ENCODE data around the gene AK9. TPM values are rescaled to one million over a fixed set of nuclear protein-coding genes. Genes with fewer than 3 reads are reported as not detected.

AK9 gene
- total and polyA plus RNA-seq, 2 of the 4 experiments (the other 2 are of a cell fraction), result 1.7 to 1.8 TPM

GRCh38 chr6:109471105-109471810 is 219.7 kb downstream of the AK9 start:
- POLR2A ChIA-PET (ENCODE audit: unreplicated experiment), result no interaction called here
- Histone ChIP-seq H2AK5ac (ENCODE audit: low read depth, low read length) (no peak overlapping the region), H3K9me3 (ENCODE audit: control insufficient read depth, insufficient read depth, low read length) (no peaks in the 10 kb centered on the region), H3K27me3 (ENCODE audit: control insufficient read depth, insufficient read depth, low read length) (no peaks in the 10 kb centered on the region), H3K79me1 (ENCODE audit: low read depth in 1 of 2, low read length in 2 of 2) (peaks cover 19 to 36% of the 10 kb centered on the region in 2 experiments), H3K4ac (ENCODE audit: low read depth, low read length) (no peak overlapping the region), H2AFZ (replicated peaks; ENCODE audit: low read length, poor library complexity) (no peak overlapping the region), H2BK5ac (ENCODE audit: low read depth, low read length, poor library complexity, severe bottlenecking) (no peak overlapping the region), H4K20me1 (ENCODE audit: insufficient read depth, low read length) (no peaks in the 10 kb centered on the region; the same call in 1 of the 2 replicates), H3K18ac (ENCODE audit: low read depth, low read length) (no peak overlapping the region), H3K4me3 (ENCODE audit: insufficient read depth, low read depth, low read length) (no peak overlapping the region), H4K5ac (ENCODE audit: low read depth, low read length) (no peak overlapping the region), H3K4me2 (ENCODE audit: low read depth, low read length) (no peak overlapping the region), H4K91ac (ENCODE audit: insufficient read depth, low read depth, low read length) (no peak overlapping the region), H3K14ac (replicated peaks; ENCODE audit: low read depth, low read length) (no peak overlapping the region), H3K23ac (ENCODE audit: low read depth, low read length) (no peak overlapping the region), H2BK20ac (ENCODE audit: low read depth, low read length) (no peak overlapping the region), H3K27ac (ENCODE audit: insufficient read depth, low read length) (no peak overlapping the region), H3K36me3 (ENCODE audit: control insufficient read depth, insufficient read depth, low read length) (peaks cover 45% of the 10 kb centered on the region), H2AK9ac (replicated peaks; ENCODE audit: low read depth, low read length, poor library complexity) (no peak overlapping the region), H2BK15ac (ENCODE audit: low read depth, low read length) (no peak overlapping the region), H4K8ac (ENCODE audit: low read depth in 2 of 2, low read length in 2 of 2) (no peak overlapping the region), H3K9me1 (ENCODE audit: insufficient read depth, low read length) (peaks cover 14% of the 10 kb centered on the region), H3K56ac (ENCODE audit: extremely low read depth, insufficient read depth, low read length) (no peak overlapping the region), H3K9ac (ENCODE audit: low read depth, low read length) (no peak overlapping the region), H3K4me1 (ENCODE audit: control insufficient read depth, insufficient read depth, low read length) (peaks cover 7% of the 10 kb centered on the region), H2BK120ac (ENCODE audit: low read depth, low read length) (no peak overlapping the region)
- BruUV-seq (replicated peaks), result no TSS peak
- CTCF ChIA-PET, result interaction anchor here (1.1 kb wide), 1 partner anchor 306 kb away, joined by 6 read pairs; no protein-coding TSS in a partner anchor
- intact Hi-C loops (cut with micrococcal nuclease), result no loop called here
- no CpG with 5 or more reads among the region's 5 CpGs for WGBS, 2 experiments (ENCODE audit: extremely low coverage in 2 of 2, insufficient read length in 1 of 2)
- dilution Hi-C loops (cut with HindIII; ENCODE audit: low sequenced_read_pairs, unreplicated experiment), result no loop called here
- no peak for TF ChIP-seq POLR2A (IDR thresholded peaks at IDR 0.05; ENCODE audit: low read depth, low read length)
- no peak for TF ChIP-seq USF2 (IDR thresholded peaks at IDR 0.05; ENCODE audit: low read depth, low read length)
- TF ChIP-seq MAZ (IDR thresholded peaks at IDR 0.05; ENCODE audit: borderline replicate concordance, low read depth, low read length), result no peak
- TF ChIP-seq FOS (IDR thresholded peaks at IDR 0.05; ENCODE audit: low read depth, low read length), result no peak
- TF ChIP-seq RCOR1 (IDR thresholded peaks at IDR 0.05; ENCODE audit: insufficient replicate concordance, low read length), result no peak
- no peak for TF ChIP-seq MAFK (IDR thresholded peaks at IDR 0.05; ENCODE audit: low read depth, low read length)
- no peak for TF ChIP-seq RFX5 (IDR thresholded peaks at IDR 0.05; ENCODE audit: low read depth, low read length)
- TF ChIP-seq CHD1 (IDR thresholded peaks at IDR 0.05; ENCODE audit: low read depth, low read length), result no peak
- no peak for TF ChIP-seq MXI1 (IDR thresholded peaks at IDR 0.05; ENCODE audit: borderline replicate concordance, low read depth, low read length)
- DNase-seq (no peak), ATAC-seq (ENCODE audit: low read depth) (no peak)
- in situ Hi-C loops (cut with MboI; ENCODE audit: low sequenced_read_pairs), result no loop called here
